Cardiac septum (tissue), 1 donor: Measurements from ENCODE around the gene USF1. TPM values are rescaled to one million over a fixed set of nuclear protein-coding genes. Genes with fewer than 3 reads are reported as not detected.
"Not testable (repeated sequence)": the region's sequence is repeated elsewhere in the genome, so short reads cannot be mapped to it uniquely, and the experiment has no call there.

Experiments used
- DNase-seq: peaks from one replicate; pipeline ENCODE4 v3.0.0-alpha.2; 2020; ENCODE audit warnings: low spot score
- intact Hi-C: fragments of 100-400 bp; cut with DNase I; formaldehyde crosslinking; loops from one replicate; pipeline ENCODE4 v1.14.0; 2022
- total RNA-seq: library from RNA; stranded (reverse); fragmentation: NEBNext Ultra II Directional; extraction: Animal tissue kit (Norgen Biotek cat#: 25700); gene quantifications from one replicate; pipeline ENCODE4 v1.2.1, GENCODE V29; 2021
- donor health status: DM: no; HTN: no; CAD: no.

Gene USF1
- total RNA-seq, 1 donor from 2014 or later: 29.2 TPM

DNA sequence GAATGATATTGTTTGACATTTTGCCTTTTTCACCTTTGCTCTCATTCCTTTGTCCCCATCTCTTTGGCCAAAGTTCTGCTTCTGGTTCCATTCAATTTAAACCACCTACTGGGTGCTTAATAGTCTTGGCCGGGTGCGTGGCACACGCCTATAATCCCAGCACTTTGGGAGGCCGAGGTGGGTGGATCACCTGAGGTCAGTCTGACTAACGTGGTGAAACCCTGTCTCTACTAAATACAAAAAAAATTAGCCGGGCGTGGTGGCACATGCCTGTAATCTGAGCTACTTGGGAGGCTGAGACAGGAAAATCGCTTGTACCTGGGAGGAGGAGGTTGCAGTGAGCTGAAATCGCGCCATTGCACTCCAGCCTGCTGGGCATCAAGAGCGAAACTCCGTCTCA is 23.3 kb downstream of the USF1 start:
- DNase-seq: not testable (repeated sequence)

DNA sequence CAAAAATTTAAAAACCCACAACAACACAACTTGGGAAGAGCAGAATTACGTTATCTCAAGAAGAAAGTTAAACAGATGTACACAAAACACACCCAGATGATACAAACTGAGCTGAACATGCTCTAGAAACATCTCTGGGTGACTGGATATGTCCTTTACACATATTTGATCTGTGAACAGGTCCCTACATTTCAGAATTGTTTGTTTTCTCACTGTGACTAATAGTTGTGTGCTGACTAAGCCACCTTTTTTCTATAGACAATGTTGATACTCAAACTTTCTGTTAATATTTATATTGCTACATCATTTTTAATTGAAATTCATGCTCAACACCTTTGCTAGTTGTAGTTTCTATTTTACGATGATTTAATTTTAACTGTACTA is 23.8 kb downstream of the USF1 start:
- intact Hi-C loops: loop anchor here (2.0 kb wide), 1 partner anchor 25 kb away; no protein-coding TSS in a partner anchor
- DNase-seq: no peak

More for the DNA sequence above, 23.3 kb downstream of the USF1 start:
- intact Hi-C loops: not testable (repeated sequence)

DNA sequence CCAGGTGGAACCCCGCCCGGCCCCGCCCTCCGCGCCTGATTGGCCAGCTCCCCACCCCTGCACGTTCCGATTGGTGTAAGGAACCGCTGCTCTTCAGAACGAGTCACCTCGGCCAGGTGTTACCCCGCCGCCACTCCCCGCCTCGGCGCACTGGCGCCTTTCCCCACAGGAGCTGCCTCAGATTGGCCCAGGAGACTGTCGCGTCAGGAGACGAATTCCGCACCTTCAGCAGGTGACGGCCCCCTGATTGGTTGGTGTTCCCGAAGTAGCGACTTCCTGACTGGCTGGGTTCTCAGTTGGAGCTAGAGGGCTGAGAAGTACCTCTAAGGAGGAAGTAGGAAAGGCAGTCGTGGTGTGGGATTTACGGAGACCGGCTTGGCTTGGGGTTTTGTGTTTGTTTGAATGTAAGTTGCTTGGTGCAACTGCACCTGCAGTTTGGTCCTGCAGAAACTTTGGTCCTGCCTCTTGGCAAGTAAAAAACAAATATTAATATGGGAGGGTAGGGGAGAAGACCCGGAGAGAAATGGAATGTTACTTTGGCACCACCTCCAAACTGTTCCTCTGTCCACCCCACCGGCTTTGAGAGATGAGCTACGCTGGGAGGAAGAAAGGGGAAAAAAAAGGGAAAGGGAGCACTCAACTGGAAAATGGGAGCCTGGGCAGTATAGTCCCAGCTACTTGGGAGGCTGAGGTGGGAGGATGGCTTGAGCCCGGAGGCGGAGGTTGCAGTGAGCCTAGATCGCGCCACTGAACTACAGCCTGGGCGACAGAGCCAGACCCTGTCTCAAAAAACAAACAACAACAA is 24.4 kb downstream of the USF1 start:
- DNase-seq: peak; percentile 92
- intact Hi-C loops: loop anchor here (2.0 kb wide), 1 partner anchor 25 kb away; no protein-coding TSS in a partner anchor

DNA sequence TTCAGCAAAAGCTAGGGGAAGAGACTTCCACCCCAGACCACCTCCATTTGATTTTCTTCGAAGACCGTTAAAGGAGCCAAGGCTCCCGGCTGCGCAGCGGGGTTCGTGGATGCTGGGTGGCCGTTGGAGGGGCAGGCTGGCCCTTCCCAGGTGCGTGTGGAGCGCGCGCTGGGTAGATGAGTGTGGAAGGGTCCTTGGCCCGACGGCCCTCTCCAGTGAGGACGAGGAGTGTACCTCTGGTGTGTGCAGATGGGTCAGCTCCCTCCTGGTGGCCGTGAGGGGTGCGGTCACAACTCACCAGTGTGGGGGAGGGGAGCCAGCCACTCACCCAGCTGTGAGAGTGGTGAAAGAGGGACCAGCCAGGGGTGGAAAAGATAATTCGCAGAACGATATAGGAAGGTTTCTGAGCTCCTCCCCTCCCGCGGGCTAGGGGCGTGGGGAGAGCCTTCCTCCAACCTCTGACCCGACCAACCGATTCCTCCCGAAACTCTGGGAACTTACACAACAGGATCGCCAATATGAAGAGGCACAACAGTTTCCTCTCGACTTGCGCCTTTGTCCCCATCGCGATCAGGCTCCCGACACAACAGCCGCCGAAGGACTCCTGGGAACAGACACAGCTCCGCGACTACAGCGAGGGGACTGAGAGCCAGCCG is 25.1 kb downstream of the USF1 start, which contains the start of gene F11R:
Gene F11R (minus strand): TSS at position 644 of the 656 bp plus-strand sequence. CDS start 79 bp downstream, at position 565.
- intact Hi-C loops: loop anchor here (2.0 kb wide), 1 partner anchor 24 kb away; no protein-coding TSS in a partner anchor
- DNase-seq: peak; percentile 79

DNA sequence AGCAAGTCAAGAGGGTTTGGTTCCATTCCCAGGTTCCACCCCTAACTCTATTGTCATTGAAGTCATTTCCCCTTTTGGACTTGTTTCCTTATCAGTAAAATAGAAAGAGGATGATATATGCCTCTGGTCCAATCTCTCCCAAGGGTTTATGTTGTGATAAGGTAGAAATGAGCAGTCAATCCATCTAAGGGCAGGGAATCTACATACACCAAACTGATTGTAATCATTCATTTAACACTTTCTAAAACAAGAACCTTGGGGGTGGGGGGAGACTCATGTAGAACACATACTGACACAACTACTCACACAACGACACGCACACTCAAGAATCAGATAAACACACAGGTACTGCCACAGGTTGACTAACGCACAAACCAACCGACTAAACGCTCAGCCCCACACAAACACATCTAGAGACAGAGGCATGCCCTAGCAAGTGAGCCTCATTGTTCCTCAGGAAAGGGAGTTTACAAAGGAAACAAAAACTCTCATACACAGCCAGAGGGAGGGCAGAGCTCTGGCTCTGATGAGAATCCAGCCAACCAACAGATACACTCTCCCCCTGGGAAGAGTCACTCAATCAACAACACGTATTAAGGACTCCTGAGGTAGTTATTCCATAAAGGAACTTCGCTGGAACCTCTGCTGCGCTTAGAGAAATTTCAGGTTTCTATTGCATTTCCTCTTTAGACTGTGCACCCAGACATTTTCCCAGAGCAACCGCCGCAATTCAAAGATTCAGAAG is 25.9 kb downstream of the USF1 start:
- intact Hi-C loops: loop anchor here (2.0 kb wide), 1 partner anchor 23 kb away; no protein-coding TSS in a partner anchor
- DNase-seq: no peak

DNA sequence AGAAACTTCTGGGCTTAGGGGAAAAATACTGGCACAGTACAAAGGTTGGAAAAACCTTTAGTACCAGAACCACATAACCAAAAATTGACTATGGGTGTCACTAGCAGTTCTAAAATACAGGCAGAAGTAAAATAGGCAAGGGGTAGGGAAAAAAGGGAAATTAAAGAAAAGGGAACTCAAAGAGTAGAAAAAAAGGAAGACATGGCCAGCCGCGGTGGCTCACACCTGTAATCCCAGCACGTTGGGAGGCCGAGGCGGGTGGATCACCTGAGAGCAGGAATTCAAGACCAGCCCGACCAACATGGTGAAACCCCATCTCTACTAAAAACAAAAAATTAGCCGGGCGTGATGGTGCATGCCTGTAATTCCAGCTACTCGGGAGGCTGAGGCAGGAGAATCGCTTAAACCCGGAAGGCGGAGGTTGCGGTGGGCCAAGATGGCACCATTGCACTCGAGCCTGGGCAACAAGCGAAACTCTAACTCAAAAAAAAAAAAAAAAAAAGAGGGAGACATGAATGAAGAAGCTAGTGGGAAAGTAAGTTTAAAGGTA is 26.6 kb downstream of the USF1 start:
- DNase-seq, intact Hi-C loops: not testable (repeated sequence)

DNA sequence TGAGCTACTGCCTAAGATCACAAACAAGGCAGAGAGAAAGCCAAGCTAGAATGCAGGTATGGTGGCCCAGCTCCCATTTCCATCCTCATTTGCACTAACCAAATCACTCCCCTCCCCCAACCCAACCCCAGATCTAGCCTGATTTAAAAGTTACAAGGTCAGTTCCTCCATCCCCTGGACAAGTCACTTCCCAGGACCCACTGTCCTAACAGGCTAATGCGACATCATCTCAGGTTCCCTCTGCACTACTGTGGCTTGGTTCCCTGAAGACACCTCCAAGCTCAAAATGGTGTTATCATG is 27.2 kb downstream of the USF1 start:
- intact Hi-C loops: no loop called here
- no peak for DNase-seq

DNA sequence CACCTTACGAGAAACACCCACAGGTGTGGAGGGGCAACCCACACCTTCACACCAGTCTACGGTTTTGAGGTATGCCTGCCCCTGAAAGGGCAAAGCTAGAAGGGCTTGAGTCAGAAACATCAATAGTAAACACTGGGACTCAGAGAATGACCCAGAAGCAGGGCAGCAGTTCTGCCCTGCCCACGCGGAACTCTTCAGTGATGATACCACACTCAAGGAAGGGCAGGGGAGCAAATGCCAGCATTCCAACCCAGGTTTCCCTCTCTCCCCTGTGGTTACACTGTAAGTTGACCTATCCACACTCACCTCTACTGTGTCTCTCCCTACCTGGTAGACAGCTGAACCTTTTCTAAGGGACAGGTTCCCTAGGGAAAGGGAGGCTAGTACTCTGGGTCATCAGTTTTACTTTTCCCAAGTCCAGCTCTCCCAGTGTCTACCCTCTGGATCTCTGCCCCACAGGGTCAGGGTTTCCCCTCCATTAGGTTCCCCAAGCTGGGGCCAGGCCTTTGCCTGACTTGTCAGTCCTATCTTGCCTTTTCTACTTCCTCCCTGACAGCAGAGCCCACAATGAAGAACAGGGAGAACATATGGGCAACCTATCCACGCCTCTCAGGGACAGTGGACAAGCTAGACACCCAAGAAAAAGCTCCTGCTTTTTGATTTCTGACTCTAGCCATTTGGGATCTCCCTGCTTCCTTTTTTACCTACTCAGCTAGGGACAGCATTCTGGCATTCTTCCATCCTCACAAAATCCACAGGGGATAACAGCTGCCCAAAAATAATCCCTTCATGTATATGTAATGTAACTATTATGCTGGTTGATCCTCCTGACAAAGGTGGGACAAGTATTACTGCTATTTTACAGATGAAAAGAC is 27.8 kb downstream of the USF1 start:
- no peak for DNase-seq
- intact Hi-C loops: no loop called here

DNA sequence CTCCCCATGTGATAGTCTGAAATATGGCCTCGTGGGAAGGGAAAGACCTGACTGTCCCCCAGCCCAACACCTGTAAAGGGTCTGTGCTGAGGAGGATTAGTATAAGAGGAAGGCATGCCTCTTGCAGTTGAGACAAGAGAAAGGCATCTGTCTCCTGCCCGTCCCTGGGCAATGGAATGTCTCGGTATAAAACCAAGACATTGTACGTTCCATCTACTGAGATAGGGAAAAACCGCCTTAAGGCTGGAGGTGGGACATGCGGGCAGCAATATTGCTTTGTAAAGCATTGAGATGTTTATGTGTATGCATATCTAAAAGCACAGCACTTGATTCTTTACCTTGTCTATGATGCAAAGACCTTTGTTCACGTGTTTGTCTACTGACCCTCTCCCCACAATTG is 28.6 kb downstream of the USF1 start:
- intact Hi-C loops, DNase-seq: not testable (repeated sequence)

DNA sequence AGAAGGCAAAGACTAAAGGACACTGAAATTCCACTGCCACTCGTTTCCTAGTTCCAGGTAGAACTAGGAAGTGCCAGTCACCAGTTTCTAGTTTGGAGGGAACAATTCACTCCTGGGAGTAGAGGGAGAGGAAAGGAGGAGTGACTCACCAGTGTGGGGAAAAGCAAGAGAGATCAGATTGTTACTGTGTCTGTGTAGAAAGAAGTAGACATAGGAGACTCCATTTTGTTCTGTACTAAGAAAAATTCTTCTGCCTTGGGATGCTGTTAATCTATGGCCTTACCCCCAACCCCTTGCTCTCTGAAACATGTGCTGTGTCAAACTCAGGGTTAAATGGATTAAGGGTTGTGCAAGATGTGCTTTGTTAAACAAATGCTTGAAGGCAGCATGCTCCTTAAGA is 29.1 kb downstream of the USF1 start:
- intact Hi-C loops, DNase-seq: not testable (repeated sequence)

DNA sequence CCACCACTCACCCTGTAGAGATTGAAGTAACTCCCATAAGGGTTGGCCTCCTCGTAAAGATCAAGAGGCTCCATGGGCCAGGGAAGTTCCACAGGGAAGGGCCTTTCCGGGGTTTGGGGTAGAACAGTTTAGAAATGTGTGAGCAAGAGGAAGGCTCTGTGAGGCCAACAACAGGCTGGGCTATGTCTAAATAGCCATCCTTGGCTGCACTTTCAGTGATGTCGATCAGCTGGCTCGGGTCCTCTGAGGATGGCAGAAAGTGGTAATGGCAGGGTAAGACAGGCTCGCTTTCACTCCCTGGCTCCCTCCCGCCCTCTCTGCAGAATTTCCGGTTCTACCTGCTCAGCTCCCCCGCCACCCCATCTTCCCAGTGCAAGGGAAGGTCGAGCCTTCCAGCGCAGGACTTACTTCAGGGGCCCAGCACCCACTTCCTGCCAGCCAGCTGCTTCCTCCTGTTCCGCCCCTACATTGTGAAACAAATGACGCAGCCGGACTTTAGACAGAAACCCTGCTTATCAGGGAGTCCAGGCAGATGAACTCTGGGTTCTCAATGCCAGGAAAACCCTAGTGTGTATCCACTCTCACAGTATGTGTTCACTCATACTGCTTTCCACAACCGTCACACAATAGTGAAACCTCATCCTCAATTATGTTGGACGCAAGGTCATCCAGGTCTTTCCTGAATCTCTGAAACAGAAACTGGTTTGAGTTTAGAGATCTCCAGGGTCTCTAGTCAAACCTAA is 32.1 kb downstream of the USF1 start:
- intact Hi-C loops: loop anchor here (2.0 kb wide), 1 partner anchor 17 kb away; no protein-coding TSS in a partner anchor
- DNase-seq: peak; percentile 94

DNA sequence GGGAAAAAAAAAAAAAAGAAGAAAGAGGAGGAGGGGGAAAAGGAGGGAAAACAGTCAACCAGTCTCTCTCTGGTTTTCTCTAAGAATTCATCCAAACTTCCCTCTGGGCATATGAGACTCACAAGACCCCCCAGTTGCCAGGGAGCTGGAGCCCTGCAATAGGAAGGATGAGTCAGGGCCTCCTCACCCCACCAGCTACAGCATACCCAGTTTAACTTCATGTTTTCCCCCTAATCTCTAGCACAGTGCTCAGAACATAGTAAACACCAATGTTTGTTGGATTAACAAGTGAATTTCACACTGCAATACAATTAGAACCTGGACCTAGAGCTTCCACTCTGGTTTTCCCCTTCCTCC is 32.7 kb downstream of the USF1 start:
- no peak for DNase-seq
- intact Hi-C loops: loop anchor here (2.0 kb wide), 1 partner anchor 16 kb away; no protein-coding TSS in a partner anchor

DNA sequence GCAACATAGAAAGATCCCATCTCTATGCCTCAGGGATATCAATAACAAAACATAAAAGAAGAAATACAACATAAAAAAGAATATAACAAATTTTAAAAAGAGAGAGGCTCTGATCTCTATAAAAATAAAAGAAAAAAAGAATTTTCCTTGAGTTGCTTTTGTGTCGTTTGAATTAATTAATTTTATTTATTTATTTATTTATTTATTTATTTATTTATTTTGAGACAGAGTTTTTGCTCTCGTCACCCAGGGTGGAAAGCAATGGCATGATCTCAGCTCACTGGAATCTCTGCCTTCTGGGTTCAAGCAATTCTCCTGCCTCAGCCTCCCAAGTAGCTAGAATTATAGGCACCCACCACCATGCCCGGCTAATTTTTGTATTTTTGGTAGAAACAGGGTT is 33.4 kb downstream of the USF1 start:
- intact Hi-C loops: loop anchor here (2.0 kb wide), 1 partner anchor 16 kb away; no protein-coding TSS in a partner anchor
- DNase-seq: no peak

DNA sequence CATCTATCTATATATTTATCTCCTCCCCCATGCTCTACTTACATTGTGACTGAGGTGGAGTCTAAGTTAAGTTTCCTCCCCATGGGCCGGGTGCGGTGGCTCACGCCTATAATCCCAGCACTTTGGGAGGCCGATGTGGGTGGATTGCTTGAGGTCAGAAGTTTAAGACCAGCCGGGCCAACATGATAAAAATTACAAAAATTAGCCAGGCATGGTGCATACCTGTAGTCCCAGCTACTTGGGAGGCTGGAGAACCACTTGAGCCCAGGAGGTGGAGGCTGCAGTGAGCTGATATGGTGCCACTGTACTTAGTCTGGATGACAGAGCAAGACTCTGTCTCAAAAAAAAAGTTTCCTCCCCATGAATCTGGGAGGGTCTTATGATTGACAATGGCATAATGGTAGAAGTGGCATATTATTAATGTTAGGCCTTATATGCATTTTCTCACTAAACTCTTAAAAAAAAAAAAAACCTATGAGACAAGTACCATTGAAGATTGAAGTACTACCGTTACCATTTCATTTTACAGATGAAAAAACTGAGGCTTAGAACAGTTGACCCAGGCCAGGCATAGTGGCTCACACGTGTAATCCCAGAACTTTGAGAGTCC is 36.1 kb downstream of the USF1 start:
- no peak for DNase-seq
- intact Hi-C loops: no loop called here

DNA sequence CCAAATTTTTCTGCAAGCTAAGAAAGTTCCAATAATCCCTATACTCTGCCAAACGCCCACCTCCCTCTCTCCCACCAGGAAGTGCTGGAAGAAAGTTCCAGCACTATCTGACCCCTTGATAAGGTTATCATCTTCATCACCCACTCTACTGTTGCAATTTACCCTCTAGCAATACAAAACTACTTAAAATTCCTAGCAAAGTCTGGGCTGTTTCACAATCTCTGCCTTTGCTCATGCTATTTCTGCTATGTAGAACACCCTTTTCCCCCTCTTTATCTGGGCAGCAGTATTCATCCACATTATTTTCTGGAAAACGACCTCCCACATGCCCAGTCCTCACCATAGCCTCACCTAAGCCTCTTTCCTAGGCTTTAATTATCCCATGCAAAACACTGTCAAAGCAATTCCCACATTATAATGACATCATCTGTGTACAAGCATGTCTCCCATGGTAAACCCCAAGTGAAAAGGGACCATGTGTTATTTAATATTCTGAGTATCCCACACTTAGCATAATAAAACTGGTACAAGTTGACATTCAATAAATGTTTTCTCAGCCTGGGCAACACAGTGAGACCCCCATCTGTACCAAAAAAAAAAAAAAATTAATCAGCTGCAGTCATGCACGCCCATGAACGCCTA is 36.8 kb downstream of the USF1 start:
- no peak for DNase-seq
- intact Hi-C loops: no loop called here

DNA sequence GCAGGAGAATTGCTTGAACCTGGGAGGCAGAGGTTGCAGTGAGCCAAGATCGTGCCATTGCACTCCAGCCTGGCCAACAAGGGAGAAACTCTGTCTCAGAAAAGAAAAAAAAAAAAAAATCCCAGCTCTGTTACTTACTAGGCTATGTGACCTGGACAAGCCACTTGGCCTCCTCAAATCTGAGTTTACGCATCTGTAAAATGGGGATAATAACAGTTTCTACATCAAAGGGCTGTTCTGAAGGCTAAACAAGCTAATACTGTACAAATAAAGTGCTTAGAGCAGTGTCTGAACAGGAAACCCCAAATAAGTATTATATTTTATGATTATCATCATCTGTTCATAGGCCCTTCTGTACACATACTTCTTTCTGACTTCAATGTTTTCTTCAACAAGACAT is 38.4 kb downstream of the USF1 start:
- intact Hi-C loops: no loop called here
- no peak for DNase-seq

DNA sequence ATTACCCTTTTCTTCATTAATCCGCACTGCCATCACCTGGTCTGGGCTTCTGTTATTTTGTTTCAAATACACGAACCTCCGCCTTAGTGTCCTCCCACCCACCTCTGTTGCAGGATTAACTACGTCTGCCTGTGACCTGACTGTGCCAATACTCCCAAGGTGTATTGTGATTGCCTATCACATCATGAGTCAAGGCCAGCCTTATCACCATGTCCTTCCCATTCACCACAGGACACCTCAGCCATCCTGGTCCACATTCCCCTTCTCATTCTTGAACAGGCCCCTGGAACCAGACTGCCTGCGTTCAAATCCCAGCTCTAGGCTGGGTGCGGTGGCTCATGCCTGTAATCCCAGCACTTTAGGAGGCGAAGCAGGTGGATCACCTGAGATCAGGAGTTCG is 39.2 kb downstream of the USF1 start:
- DNase-seq: no peak
- intact Hi-C loops: no loop called here
